22Rv1 (cell line): ENCODE results near the gene SLC7A7.

Source experiments
- CTCF ChIP-seq: fragments of 450-650 bp; IDR thresholded peaks from 2 replicates; pipeline ENCODE4 v1.5.1; 2017; ENCODE audit warnings: mild to moderate bottlenecking
- ZFX ChIP-seq: fragments of 450-650 bp; IDR thresholded peaks from 2 replicates; pipeline ENCODE4 v1.6.1; 2017; ENCODE audit warnings: antibody characterized with exemption, borderline replicate concordance

- TF ChIP-seq CTCF = no peak
- TF ChIP-seq ZFX = no peak
These were observed 45.9 kb downstream of the SLC7A7 start for GRCh38 chr14:22769369-22769768.
